Suprapubic skin (tissue), 4 donors: ENCODE measurements around the gene MUS81.

Experiments
- CTCF ChIP-seq, 2 donors: fragments of 200-600 bp in 1 of 2; fragments of 450-650 bp in 1 of 2; sonication (generic) in 1 of 2; IDR thresholded peaks; one replicate each; pipeline ENCODE4 v1.5.1; 2016 to 2019; ENCODE audit warnings: antibody characterized with exemption in 2 of 2, mild to moderate bottlenecking in 1 of 2, moderate library complexity in 1 of 2
- POLR2A ChIP-seq, 2 donors: fragments of 450-650 bp; IDR thresholded peaks; one replicate each; pipeline ENCODE4 v1.6.1; 2017; ENCODE audit warnings: antibody characterized with exemption in 2 of 2, mild to moderate bottlenecking in 2 of 2, moderate library complexity in 2 of 2
- POLR2AphosphoS5 ChIP-seq, 3 donors: sonication (generic); formaldehyde crosslinking; IDR thresholded peaks; one replicate each; pipeline ENCODE4 v1.6.1; 2017; ENCODE audit warnings: antibody characterized with exemption in 3 of 3

- no peak for TF ChIP-seq CTCF (IDR thresholded peaks at IDR 0.05)
- TF ChIP-seq POLR2A (IDR thresholded peaks at IDR 0.05) = no peak
- TF ChIP-seq POLR2AphosphoS5 (IDR thresholded peaks at IDR 0.05) = no peak
Measured at GRCh38 chr11:65866509-65867283, 6.5 kb downstream of the MUS81 start.
